NCI-H2196 treated with DMSO at 0.1 percent for 48 hours (cell line): ENCODE results near the gene FAM107B.
"Not testable (repeated sequence)": the region's sequence is repeated elsewhere in the genome, so short reads cannot be mapped to it uniquely, and the experiment has no call there.

ENCODE experiments used
- DNase-seq: peaks from one replicate; lab custom pipeline; 2025; ENCODE audit not compliant: unreplicated experiment; lab: John Stamatoyannopoulos, UW

The FAM107B gene

DNA sequence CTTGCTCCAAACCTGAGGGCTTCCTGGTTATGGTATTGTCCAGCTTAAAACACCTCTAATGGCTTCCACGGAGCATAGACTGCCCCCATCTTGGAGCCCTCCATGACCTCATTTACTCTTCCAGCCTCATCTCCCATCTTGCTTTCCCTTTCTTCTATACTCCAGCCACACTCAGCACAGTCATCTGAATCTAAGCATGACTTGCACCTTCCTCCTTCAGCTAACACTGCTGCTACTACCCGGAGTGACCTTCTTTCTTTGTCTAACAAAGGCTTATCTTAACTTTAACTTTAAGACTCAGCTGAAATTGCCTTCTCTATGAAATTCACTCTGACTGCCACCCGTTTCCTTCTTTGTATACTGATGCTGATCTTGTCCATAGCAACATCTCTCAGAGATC is 135.1 kb downstream of the FAM107B start:
- no peak for DNase-seq

DNA sequence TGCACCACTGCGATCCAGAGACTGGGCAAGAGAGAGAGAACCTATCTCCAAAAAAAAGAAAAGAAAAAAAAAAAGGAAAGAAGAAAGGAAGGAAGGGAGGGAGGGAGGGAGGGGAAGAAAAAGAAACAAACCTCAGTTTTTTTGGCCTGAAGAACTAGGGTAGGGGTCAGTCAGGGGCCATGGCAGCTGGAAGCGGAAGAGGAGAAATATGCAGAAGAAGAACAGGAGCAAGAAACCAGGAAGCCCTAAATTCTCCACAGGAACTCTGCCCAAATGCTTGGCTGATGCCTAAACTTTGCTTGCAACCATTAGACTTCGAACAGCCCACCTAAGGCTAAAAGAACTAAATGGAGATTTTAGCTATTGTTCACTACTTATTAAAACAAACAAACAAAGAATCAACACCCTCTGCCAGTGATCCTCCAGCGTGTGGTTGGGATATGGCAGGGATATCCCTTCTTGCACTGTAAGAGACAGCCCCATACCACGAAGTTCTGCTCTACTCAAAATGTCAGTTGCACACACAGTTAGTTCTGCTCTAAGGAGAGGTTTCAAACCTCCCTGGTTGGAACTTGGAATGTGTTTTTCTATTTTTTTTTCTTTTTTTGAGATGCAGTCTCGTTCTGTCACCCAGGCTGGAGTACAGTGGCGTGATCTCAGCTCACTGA is 139.5 kb downstream of the FAM107B start:
- no peak for DNase-seq

DNA sequence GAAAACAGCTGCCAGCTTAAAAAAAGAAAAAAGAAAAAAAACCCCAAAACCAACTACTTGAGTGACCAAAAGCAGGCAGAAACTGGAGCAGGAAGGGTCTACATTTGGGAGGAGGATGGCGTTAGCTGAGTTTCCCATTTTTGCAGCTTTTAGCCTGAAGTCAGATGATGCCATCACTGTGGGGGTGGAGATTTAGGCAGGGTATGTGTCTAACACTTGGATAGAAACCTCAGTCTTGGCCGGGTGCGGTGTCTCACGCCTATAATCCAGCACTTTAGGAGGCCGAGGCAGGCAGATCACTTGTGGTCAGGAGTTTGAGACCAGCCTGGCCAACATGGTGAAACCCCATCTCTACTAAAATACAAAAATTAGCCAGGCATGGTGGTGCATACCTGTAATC is 140.1 kb downstream of the FAM107B start:
- DNase-seq, result not testable (repeated sequence)

- no peak for DNase-seq
Measured at GRCh38 chr10:14625765-14626525, 148.8 kb downstream of the FAM107B start.

GRCh38 chr10:14625192-14625631 is 149.5 kb downstream of the FAM107B start:
- DNase-seq, result no peak

DNA sequence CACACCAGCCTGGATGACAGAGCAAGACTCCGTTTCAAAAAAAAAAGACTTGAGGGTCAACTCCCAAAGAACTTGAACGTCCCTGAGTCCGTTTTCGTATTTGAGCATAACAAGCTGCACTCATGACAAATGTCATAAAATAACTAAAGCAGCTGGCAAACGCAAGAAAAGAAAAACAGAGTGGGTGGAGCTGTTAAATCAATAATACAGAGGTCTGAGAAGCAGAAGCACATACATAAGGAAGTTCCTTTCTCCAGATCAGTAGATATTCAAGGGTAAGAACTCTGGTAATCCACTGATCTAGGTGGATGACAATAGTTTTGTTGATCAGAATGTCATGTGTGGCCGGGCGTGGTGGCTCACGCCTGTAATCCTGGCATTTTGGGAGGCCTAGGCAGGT is 150.1 kb downstream of the FAM107B start:
- DNase-seq, result no peak

DNA sequence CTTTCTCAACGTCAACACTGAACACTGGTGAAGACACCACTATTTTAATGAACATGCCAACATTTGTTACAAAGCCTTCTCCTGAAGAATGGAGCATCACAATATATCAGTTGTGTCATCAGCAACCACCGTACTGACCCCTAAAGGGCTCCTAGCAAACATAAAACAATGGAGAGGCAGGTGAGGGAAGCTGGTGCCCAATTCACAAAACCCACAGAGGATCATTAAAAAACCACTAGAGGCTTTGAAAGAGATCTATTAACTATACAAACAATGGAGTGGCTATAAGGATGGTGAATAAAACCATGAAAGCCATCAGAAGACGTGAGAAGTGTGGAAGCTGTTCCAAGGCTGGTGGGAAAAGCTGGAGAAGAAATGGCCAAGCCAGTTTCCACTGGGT is 150.8 kb downstream of the FAM107B start:
- DNase-seq, result peak; percentile 13

DNA sequence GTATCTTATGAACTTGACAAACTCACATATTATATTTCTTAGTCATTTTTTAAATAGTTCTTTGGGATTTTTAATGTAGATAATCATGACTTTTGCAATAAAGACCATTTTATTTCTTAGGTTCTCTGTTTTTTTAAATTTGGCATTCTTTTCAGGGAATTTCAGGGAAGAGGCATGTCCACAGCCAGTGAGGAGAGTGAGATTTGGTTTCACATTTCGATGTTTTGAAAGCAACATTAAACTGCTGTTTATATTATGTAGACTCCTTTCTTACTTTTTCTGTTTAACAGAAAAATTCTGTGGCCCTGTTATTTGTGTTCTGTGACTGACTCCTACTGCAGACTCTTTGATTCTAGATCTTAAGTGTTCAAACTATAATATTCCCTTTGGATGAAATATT is 153.7 kb downstream of the FAM107B start:
- no peak for DNase-seq

DNA sequence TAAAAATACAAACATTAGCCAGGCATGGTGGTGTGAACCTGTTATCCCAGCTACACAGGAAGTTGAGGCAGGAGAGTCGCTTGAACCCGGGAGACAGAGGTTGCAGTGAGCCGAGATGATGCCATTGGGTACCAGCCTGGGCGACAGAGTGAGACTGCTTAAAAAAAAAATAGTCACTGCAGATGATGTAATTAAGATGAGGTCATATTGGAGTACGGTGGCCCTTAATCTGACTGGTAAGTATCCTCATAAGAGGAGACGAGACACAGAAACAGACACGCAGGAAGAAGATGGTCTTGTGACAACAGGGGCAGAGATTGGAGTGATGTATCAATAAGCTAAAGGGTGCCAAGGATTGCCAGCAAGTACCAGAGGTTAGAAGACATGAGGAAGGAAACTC is 156.0 kb downstream of the FAM107B start:
- DNase-seq, result no peak

DNA sequence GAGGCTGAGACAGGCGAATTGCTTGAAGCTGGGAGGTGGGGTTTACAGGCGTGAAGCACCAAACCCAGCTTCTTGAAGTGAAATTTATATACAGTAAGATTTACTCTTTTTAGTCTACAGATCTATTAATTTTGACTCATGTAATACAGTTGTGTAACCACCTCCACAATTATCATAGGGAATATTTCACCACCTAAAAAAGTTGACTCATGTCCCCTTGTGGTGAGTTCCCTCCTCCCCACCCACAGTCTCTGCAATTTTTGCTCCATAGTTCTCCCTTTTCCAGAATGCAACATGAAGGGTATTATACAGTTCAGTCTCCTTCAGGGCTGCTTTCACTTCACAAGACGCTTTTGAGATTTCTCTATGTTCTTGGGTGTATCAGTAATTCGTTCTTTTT is 156.8 kb downstream of the FAM107B start:
- no peak for DNase-seq

DNA sequence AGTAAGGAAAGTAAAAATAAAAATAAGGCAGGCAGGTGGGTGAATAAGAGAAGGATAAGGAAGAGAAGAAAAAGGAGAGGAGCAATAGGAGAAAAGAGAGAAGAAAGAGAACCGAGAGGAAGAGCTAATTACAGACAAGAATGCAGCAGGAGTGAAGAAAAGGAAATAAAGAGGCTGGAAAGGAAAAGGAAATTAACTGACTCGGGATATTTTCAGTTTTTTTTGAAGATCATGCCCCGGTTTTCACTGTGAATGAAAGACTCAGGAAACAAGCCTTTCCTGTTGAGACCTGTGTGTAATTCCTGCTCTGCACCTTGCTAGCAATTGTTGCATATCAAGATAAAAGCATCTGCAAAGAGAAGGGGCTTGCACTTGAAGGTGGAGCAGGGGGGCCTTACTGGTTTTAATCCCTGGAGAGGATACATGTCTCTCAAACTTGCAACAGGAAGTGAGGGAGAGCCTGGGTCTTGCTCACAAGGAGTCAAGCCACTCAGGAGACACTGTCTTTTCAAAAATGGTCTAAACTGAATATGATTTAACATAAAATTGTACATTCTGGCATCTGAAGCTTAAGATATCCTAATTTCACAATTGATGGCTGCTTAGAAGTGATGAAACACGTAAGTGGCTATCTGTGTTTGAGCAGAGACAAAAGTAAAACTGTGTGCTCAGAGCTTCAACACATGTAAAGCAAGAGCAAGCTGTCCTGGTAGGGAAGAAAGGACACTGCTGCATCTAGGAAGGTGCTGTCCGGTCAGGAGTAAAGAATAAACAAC is 157.6 kb downstream of the FAM107B start:
- DNase-seq, result no peak

DNA sequence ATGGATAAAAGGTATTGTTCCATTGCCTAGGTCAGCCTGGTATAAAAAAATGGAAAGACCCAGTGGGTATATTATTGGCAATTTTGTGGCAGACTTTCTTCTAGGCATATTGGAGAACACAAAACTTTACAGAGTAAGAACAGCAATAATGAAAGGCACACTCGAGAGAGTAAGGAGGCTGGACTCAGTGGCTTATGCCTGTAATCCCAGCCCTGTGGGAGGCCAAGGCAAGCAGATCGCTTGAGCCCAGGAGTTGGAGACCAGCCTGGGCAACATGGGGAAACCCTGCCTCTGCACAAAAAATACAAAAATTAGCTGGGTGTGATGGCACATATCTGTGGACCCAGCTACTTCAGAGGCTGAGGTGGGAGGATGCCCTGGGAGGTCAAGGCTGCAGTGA is 158.2 kb downstream of the FAM107B start:
- no peak for DNase-seq

GRCh38 chr10:14613588-14613920 is 161.1 kb downstream of the FAM107B start:
- DNase-seq, result no peak

DNA sequence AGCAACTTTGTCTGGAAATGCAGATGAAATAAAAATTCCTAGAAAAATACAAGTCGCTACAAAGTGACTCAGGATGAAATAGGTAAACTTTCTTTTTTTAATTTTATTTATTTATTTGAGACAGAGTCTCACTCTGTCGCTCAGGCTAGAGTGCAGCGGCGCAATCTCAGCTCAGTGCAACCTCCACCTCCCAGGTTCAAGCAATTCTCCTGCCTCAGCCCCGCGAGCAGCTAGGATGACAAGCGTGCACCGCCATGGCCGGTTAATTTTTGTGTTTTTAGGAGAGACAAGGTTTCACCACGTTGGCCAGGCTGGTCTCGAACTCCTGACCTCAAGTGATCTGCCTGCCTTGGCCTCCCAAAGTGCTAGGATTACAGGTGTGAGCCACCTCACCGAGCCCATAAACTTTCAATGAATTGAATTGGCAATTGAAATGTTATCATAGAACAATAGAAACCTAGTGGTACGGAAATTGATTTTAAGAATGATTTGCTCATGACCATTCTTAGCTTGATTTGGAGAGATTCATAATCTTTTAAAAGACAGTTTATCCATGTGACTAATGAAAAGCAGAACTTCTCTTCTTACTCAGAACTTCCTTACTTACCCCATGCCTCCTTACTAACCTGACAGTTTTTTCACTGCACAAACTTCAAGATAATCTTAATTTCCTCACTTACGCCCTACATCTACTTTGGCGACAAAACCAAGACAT is 161.7 kb downstream of the FAM107B start:
- no peak for DNase-seq

DNA sequence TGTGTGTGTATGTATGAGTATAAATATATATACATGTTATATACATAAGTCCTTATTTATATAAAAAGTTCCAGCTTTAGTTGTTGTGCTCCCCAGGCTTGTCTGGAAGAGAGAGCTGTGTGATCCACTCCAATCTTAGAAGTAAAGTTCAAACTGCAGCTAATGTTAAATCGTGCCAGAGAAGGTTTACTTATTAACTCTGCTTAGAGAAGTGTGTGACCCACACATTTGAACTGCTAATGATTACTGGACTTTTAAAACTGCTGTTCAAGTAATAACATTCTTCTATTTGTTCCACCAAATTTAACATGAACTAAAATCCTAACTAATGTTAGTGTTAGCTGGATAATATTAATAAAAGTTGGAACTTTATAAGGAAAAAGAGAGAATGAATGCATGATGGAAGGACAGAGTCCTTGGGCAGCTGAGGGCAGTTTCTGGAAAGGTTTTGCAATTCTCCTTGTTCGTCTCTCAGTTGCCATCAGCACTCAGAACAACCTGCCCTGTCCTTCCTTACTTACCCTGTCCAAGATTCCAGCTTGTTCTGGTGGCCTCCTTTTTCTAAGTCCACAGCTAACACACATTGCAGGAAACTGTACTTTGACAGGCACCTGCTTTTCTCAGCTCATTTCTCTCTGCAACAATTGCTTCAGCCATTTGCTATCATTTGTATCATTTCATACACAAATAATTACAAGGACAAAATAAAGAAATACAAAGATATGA is 162.6 kb downstream of the FAM107B start:
- DNase-seq, result no peak

GRCh38 chr10:14609178-14609577 is 165.5 kb downstream of the FAM107B start:
- no peak for DNase-seq

DNA sequence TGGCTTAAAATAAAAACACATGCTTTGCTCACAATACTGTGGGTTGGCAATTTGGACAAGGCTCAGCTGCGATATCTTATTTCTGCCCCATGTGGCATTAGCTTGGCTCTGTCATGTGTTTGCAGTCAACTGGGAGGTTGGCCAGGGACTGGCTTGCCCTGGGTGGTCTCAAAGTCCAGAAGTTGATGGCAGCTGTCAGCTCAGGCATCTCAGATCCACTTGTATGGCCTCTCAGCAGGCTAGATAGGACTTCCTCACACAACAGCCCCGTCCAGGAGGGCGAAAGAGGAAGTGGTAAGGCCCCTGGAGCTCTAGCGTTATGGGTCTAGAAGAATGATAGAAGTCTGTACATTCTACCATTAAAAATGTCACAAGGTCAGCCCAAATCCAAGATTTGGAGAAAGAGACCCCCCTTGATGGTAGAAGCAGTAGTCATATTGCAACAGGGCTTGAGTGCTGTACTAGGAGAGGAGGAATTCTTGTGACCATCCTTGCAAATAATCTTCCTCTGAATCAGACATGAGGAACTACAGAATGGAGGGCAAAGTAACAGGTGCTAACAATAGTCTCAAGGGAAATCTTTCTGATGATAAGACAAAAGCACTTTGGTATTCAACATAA is 166.2 kb downstream of the FAM107B start:
- no peak for DNase-seq

DNA sequence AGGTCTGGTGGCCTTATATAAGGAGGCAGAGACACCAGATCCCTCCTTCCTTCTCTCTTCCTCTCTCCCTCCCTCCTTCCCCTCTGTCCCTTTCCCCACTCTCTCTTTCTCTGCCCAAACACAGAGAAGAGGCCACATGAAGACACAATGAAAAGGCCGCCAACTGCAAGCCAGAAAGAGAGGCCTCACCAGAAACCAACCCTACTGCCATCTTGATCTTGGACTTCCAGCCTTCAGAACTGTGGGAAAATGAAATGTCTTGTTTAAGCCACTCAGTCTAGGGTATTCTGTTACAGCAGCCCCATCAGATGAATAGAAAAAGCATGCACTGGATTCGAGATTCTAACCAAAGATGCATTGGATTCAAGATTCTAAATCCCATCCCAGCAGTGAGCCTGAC is 168.1 kb downstream of the FAM107B start:
- no peak for DNase-seq

DNA sequence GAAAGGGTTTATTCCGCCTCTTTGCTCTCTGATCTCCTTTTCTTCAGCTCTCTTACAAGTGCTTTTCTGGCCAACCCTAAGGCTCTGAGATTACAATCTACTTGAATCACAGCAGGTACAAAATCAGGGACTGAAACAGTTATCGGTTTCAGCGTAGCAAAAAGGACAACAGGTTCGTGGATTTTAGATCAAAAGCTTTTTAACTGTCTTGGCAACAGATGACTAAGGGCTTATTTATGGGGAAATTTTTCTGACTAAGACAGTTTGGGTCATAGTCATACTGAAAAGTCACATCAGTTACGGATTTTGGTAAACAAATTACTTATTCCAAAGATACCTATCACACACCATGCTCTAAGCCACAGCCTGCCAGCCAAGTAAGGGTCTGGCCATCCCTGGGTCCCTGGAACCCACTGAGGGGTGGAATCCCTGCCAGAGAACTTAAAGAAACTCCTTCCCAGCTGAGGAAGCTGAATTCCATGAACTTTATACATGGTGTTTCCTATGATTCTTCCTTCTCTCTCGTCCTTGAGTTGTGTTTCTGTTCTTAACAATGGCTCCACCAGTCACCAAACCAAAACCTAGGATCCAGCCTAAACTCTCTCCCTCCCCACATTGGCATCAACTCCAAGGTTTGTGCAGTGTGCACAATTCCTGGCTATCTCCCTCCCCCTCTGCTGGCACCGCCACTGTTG is 169.3 kb downstream of the FAM107B start:
- DNase-seq, result no peak
